Skeletal muscle tissue (tissue), 4 donors: ENCODE results near the gene FAM217A. TPM values are rescaled to one million over a fixed set of nuclear protein-coding genes. Genes with fewer than 3 reads are reported as not detected.
A peak's percentile ranks its signal among the peaks of the same experiment; 100 is the strongest.

ENCODE experiments used
- H3K27ac ChIP-seq: one replicate; pipeline ENCODE4 v1.7.0; 2013; ENCODE audit warnings: mild to moderate bottlenecking, low read depth, low read length, inconsistent platforms
- H3K27me3 ChIP-seq, 3 donors: one replicate each; pipeline ENCODE4 v1.7.0; 2013; ENCODE audit warnings: low read length in 3 of 3; ENCODE audit not compliant: control insufficient read depth in 3 of 3, insufficient read depth in 3 of 3
- H3K36me3 ChIP-seq, 3 donors: one replicate each; pipeline ENCODE4 v1.7.0; 2013; ENCODE audit warnings: low read length in 3 of 3; ENCODE audit not compliant: control insufficient read depth in 3 of 3, insufficient read depth in 3 of 3
- H3K4me1 ChIP-seq, 3 donors: one replicate each; pipeline ENCODE4 v1.7.0; 2013; ENCODE audit warnings: low read length in 3 of 3, mild to moderate bottlenecking in 3 of 3; ENCODE audit not compliant: control insufficient read depth in 3 of 3, insufficient read depth in 3 of 3
- H3K4me3 ChIP-seq, 3 donors: one replicate each; pipeline ENCODE4 v1.7.0; 2013; ENCODE audit warnings: low read length in 3 of 3
- H3K9ac ChIP-seq, 3 donors: one replicate each; pipeline ENCODE4 v1.7.0; 2013; ENCODE audit warnings: low read length in 3 of 3, mild to moderate bottlenecking in 3 of 3, moderate library complexity in 2 of 3, low read depth in 1 of 3
- H3K9me3 ChIP-seq, 3 donors: one replicate each; pipeline ENCODE4 v1.7.0; 2013; ENCODE audit warnings: low read length in 3 of 3; ENCODE audit not compliant: control insufficient read depth in 3 of 3
- total RNA-seq: library from RNA; depleted of rRNA; stranded (reverse); fragments of >200 nt; gene quantifications from one replicate; pipeline ENCODE4 v1.2.3, GENCODE V29; 2014
- donor health status: Osteomylitis.

FAM217A gene
- total RNA-seq, 1 donor from 2014 or later, result not detected

DNA sequence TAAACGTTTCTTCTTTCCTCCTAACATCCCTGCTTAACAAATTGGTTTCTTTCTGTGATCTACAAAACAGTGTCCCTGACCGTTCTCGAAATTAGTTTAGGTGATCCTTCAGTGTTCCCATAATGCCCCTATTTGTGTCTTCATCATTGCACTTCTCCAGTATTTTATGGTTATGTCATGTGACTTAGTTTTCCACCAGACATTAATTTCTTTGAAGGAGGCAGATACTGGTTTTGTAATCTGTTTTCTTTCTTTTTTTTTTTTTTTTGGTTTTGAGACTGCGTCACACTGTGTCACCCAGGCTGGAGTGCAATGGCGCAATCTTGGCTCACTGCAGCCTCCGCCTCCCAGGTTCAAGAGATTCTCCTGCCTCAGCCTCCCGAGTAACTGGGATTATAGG, 49.2 kb downstream of the FAM217A start:
- H3K9ac ChIP-seq, result no peak overlapping the region
- H3K27me3 ChIP-seq, result no peaks in the 10 kb centered on the region
- H3K36me3 ChIP-seq, result peaks cover 0 to 7% (median 6%) of the 10 kb centered on the region in 3 donors
- H3K4me1 ChIP-seq, result peaks cover 0 to 4% (median 3%) of the 10 kb centered on the region in 3 donors
- H3K9me3 ChIP-seq, result no peaks in the 10 kb centered on the region
- H3K27ac ChIP-seq, result no peak overlapping the region
- H3K4me3 ChIP-seq, result no peak overlapping the region

GRCh38 chr6:4028051-4028450, 50.9 kb downstream of the FAM217A start:
- H3K4me1 ChIP-seq, result peaks cover 7 to 14% (median 9%) of the 10 kb centered on the region in 3 donors
- H3K27me3 ChIP-seq, result no peaks in the 10 kb centered on the region
- H3K9ac ChIP-seq, result no peak overlapping the region
- H3K27ac ChIP-seq, result no peak overlapping the region
- H3K4me3 ChIP-seq, result no peak overlapping the region
- peaks cover 0 to 7% (median 6%) of the 10 kb centered on the region in 3 donors for H3K36me3 ChIP-seq
- no peaks in the 10 kb centered on the region for H3K9me3 ChIP-seq

GRCh38 chr6:4025681-4026080, 53.3 kb downstream of the FAM217A start:
- Histone ChIP-seq H3K27me3 (no peaks in the 10 kb centered on the region), H3K4me3 (no peak overlapping the region), H3K27ac (no peak overlapping the region), H3K4me1 (peaks cover 16 to 18% (median 17%) of the 10 kb centered on the region in 3 donors), H3K36me3 (peaks cover 0 to 3% (median 0%) of the 10 kb centered on the region in 3 donors), H3K9ac (no peak overlapping the region), H3K9me3 (no peaks in the 10 kb centered on the region)

DNA sequence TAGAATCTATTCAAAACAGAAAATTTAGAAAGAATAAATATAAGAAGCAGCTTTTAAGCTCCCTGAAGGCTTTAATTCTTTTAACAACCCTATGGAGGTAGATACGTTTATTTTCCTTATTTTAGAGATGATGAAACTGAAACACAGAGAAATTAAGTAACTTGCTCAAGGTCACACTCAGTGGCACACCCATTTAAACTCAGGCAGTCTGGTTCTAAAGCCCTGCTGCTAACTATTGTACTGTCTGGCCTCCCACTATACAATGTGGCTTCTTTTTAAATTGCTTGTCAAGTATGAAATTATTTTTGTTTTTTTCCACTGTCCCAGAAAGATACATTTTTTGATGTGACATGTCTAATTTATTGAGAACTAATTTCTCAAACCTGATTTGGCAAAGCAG, 55.7 kb downstream of the FAM217A start:
- Histone ChIP-seq H3K4me1 (peaks cover 21 to 32% (median 22%) of the 10 kb centered on the region in 3 donors), H3K4me3 (peak overlapping the region in 1 of 3 donors; percentile 87), H3K36me3 (peaks cover 0 to 1% (median 0%) of the 10 kb centered on the region in 3 donors), H3K9ac (peak overlapping the region in 2 of 3 donors; percentile 24 to 99), H3K9me3 (no peaks in the 10 kb centered on the region), H3K27me3 (no peaks in the 10 kb centered on the region), H3K27ac (no peak overlapping the region)

DNA sequence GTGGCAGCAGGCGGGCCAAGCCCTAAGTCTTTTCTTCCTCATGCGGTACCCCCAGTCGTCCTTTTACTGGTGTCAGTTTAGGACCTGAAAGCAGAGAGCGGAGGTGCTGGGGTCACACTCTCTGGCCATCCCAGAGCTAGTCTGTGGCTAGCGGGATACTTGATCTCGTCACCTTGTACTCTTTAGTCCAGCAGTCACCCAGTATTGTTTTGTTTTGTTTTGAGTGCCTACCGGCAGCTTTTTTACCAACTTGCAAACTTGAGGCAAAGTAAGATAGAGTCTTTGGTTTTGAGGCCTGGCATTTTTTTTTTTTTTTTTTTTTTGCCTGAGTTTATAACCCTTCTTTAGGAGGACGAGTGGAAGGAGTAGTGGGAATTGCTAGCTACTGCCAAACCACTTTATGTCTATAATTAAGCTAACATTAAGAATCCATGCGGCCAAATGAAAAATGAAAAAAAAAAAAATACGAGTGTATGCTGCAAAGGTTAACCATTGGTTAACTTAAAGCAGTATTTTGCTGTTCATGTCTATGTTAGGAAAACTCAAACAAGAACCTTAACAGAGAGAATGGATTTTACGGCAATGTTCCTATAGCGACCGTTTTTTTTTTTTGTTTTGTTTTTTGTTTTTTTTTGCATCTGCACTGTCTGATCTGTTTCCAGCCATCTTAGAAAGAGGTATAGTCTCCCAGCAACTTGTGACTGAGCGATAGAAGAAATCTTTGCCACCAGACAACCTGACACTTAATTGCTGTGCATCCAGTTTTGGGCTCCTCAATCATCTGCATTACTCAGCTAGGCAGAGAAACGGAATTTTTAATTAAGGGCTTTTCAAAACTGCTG, 56.9 kb downstream of the FAM217A start:
- H3K4me3 ChIP-seq, result peak overlapping the region; percentile 87 to 95 (median 92)
- no peaks in the 10 kb centered on the region for H3K36me3 ChIP-seq
- H3K9me3 ChIP-seq, result no peaks in the 10 kb centered on the region
- H3K4me1 ChIP-seq, result peaks cover 28 to 43% (median 29%) of the 10 kb centered on the region in 3 donors
- H3K27ac ChIP-seq, result peak overlapping the region; percentile 96
- H3K27me3 ChIP-seq, result no peaks in the 10 kb centered on the region
- H3K9ac ChIP-seq, result peak overlapping the region; percentile 95 to 99 (median 99)

DNA sequence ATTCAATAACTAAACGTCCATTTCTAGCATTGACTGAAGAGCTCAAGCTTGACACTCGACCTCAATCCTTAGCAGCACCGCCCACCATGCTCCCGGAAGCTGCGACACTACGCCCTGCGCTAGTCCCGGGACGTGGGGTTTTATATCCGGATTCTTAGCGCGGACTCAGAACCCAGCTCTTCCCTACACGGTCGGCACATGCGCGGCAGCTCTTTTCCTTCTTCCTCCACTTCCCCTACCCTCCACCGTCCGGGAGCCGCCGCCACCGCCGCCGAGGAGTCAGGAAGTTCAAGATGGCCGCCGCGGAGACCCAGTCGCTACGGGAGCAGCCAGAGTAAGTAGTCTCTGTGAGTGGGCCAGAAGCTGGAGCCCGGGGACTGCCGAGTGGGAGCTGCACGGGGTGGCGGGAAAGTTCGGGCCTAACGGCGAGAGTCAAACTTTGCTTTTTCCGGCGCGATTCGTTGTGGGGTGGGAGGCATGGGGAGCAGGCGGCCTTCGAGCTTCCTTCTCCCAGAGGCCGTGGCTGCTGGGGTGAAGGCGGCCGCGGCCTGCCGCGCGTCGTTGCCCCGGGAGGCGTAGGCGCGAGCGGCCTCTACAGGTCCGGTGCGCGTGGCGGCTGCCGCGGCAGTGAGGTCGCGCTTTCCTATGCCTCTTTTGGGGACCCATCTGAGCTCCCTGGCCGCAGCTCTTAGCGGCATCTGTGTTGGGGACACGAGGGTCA, 57.6 kb downstream of the FAM217A start:
- Histone ChIP-seq H3K9ac (peak overlapping the region; percentile 95 to 99 (median 99)), H3K4me1 (peaks cover 28 to 39% (median 30%) of the 10 kb centered on the region in 3 donors), H3K27ac (peak overlapping the region; percentile 96), H3K4me3 (peak overlapping the region; percentile 87 to 95 (median 92)), H3K9me3 (no peaks in the 10 kb centered on the region), H3K36me3 (no peaks in the 10 kb centered on the region), H3K27me3 (no peaks in the 10 kb centered on the region)

DNA sequence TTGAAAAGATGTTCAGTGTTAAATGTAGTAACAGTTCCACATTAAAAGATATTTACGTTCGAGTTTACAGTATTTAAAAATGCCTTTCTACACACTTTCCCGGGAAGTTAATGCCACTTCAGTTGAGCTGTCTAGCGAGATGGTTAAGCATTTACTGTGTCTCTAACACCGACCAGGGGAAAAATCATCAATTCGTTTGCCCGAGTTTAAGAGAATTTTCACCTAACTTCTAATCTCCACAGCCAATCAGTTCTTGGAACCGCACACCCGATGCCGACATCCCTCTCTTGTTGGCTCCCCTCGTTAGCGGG, 58.2 kb downstream of the FAM217A start:
- Histone ChIP-seq H3K9ac (peak overlapping the region; percentile 73 to 99 (median 95)), H3K4me3 (peak overlapping the region; percentile 87 to 95 (median 92)), H3K27ac (peak overlapping the region; percentile 96), H3K9me3 (no peaks in the 10 kb centered on the region), H3K36me3 (no peaks in the 10 kb centered on the region), H3K4me1 (peaks cover 30 to 39% (median 30%) of the 10 kb centered on the region in 3 donors), H3K27me3 (no peaks in the 10 kb centered on the region)

DNA sequence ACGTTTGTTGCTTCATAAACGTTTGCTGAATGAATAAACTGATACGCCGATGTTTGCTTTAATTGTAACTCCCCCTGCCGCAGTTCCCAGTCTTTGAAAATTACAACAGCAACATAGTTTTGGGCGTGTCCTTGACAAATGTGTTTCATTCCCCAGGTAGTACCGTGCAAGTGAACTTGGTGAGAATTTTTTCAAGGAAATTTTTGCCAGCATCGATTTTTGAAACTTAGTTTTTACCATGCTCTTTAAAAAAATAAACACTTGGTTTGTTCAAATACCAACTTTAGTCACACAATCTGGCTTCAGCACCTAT, 60.1 kb downstream of the FAM217A start:
- no peaks in the 10 kb centered on the region for H3K36me3 ChIP-seq
- H3K27me3 ChIP-seq, result no peaks in the 10 kb centered on the region
- peaks cover 30 to 39% (median 30%) of the 10 kb centered on the region in 3 donors for H3K4me1 ChIP-seq
- H3K4me3 ChIP-seq, result peak overlapping the region; percentile 85 to 92 (median 88)
- no peaks in the 10 kb centered on the region for H3K9me3 ChIP-seq
- H3K27ac ChIP-seq, result peak overlapping the region; percentile 96
- peak overlapping the region; percentile 75 to 97 (median 95) for H3K9ac ChIP-seq
